RWPE2 (cell line): ENCODE results near the gene MUC21.

Experiments
- ATAC-seq: fragments of 200-7000 bp; cut with Tn5 transposase; 3 replicates; pipeline ENCODE4 v1.9.1; 2021; ENCODE audit warnings: low read depth
- DNase-seq: peaks from one replicate; pipeline ENCODE4 v3.0.0-alpha.2; 2020; ENCODE audit warnings: low spot score
- H3K27ac ChIP-seq: fragments of 450-650 bp; 2 replicates; pipeline ENCODE4 v1.5.1; 2017; ENCODE audit warnings: mild to moderate bottlenecking; ENCODE audit not compliant: poor library complexity, severe bottlenecking
- H3K27me3 ChIP-seq: fragments of 250-450 bp; sonication (Bioruptor Pico); 2 replicates; pipeline ENCODE4 v1.5.1; 2021; ENCODE audit warnings: mild to moderate bottlenecking, moderate library complexity; ENCODE audit not compliant: insufficient read depth, poor library complexity, severe bottlenecking
- H3K36me3 ChIP-seq: fragments of 250-450 bp; sonication (Bioruptor Pico); 2 replicates; pipeline ENCODE4 v1.5.1; 2020; ENCODE audit warnings: low read depth, mild to moderate bottlenecking, moderate library complexity
- H3K4me1 ChIP-seq: fragments of 250-450 bp; sonication (Bioruptor Pico); 2 replicates; pipeline ENCODE4 v1.5.1; 2021; ENCODE audit warnings: mild to moderate bottlenecking, moderate library complexity; ENCODE audit not compliant: insufficient read depth, poor library complexity, severe bottlenecking
- H3K4me3 ChIP-seq: fragments of 250-450 bp; sonication (Bioruptor Pico); 2 replicates; pipeline ENCODE4 v1.5.1; 2021; ENCODE audit warnings: mild to moderate bottlenecking, moderate library complexity; ENCODE audit not compliant: severe bottlenecking
- H3K9me3 ChIP-seq: fragments of 250-450 bp; sonication (Bioruptor Pico); 2 replicates; pipeline ENCODE4 v1.5.1; 2021; ENCODE audit warnings: mild to moderate bottlenecking, moderate library complexity; ENCODE audit not compliant: severe bottlenecking
- TF ChIP-seq, protein P1 (sequence below): fragments of 450-650 bp; IDR thresholded peaks from one replicate; pipeline ENCODE4 v1.5.1; 2017; ENCODE audit warnings: mild to moderate bottlenecking, moderate library complexity; ENCODE audit not compliant: poor library complexity, severe bottlenecking

MUC21 gene

DNA sequence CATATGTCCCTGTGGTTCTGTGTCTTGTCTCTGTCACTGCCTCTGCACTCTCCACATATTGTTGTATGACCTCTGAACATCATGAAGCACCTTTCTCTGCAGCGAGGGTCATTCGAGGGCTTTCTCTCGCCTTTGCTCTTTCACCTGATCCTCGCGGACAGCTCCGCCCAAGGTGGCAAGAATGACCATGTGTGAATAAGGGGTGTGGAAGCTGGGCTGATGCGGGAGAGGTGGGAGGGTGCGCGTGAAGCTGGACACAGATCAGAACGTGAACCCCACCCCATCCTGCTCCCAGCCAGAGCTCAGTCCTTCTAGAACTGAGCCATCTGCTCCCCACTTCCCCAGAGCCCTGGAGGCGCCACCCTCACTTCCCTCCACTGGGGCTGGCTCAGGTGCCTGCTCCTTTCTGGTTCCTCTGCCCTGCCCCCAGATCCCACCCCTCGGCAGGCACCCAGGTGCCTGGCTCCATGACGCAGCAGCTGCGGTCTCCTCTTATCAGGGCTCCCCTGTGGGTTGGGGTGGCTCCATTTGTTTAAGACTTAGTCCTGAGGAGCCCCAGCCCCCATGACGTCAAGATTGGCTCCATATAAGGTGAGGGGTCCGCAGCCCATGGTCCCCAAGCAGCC lies 43.0 kb upstream of the MUC21 start, which contains the start of gene MUCL3:
Gene MUCL3, plus strand, starts transcription at position 613 of the 626 bp plus-strand sequence. CDS start 27 bp downstream, outside the sequence.
- Histone ChIP-seq H3K27ac (no peak within 1 kb of the TSS), H3K9me3 (no peaks in the 10 kb centered on the region), H3K4me1 (peaks cover 8% of the 10 kb centered on the region), H3K27me3 (no peaks in the 10 kb centered on the region), H3K36me3 (no peaks in the 10 kb centered on the region), H3K4me3 (no peak within 1 kb of the TSS)
- TF ChIP-seq, protein P1, sequence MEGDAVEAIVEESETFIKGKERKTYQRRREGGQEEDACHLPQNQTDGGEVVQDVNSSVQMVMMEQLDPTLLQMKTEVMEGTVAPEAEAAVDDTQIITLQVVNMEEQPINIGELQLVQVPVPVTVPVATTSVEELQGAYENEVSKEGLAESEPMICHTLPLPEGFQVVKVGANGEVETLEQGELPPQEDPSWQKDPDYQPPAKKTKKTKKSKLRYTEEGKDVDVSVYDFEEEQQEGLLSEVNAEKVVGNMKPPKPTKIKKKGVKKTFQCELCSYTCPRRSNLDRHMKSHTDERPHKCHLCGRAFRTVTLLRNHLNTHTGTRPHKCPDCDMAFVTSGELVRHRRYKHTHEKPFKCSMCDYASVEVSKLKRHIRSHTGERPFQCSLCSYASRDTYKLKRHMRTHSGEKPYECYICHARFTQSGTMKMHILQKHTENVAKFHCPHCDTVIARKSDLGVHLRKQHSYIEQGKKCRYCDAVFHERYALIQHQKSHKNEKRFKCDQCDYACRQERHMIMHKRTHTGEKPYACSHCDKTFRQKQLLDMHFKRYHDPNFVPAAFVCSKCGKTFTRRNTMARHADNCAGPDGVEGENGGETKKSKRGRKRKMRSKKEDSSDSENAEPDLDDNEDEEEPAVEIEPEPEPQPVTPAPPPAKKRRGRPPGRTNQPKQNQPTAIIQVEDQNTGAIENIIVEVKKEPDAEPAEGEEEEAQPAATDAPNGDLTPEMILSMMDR = no peak
- DNase-seq (no peak), ATAC-seq (no peak)

DNA sequence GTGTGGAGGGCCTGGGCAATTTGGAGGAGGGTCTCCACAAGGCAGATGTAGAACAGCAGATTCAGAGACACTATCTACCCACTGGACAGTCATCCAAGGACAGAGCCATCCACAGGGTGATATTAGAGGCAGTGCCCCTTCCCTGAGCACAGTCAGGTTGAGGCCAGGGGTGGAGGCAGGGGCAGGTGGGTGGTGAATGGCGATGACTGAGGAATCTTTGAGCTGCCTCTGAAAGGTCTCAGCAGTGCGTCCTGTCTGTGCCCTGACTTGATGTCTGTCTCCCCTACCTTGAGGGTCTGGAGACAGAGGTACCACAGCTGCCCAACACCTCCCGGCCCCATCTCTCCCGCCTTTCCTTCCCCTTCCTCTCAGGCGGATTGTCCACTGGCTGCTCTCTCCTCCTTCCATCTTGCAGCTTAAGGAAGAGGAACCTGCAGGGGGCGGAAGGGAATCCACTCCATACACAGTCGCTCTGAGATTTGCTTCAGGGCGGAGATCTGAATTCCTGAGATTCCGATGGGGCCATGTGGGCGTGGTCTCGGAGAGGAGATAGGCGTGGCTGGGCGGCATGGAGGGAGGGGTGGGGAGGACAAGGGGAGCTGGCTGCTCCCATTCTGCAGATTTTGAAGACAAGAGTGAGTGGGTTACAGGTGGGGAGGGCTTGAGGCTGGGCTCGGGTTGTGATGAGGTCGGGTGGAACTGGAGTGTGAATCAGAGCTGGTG lies 41.0 kb upstream of the MUC21 start:
- H3K4me3 ChIP-seq = no peak overlapping the region
- ATAC-seq = peak; percentile 86

DNA sequence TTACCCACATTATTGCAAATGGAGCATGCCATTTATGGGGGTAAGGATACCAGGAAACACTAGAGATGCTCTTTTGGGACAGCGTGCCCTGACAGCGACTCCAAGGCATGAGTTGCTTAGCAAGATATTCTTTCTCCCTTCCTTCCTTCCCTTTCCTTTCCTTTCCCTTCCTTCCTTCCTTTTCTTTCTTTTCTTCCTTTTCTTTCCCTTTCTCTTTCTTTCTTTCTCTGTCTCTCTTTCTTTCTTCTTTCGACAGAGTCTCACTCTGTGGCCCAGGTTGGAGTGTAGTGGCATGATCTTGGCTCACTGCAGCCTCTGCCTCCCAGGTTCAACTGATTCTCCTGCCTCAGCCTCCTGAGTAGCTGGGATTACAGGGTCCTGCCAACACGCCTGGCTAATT lies 39.5 kb upstream of the MUC21 start:
- ATAC-seq (no peak), DNase-seq (no peak)
- Histone ChIP-seq H3K4me1 (peaks cover 2% of the 10 kb centered on the region), H3K27me3 (no peaks in the 10 kb centered on the region), H3K9me3 (no peaks in the 10 kb centered on the region), H3K27ac (no peak overlapping the region), H3K36me3 (no peaks in the 10 kb centered on the region), H3K4me3 (no peak overlapping the region)
- TF ChIP-seq, protein P1 = no peak

More for the DNA sequence above, 41.0 kb upstream of the MUC21 start:
- Histone ChIP-seq H3K27me3 (no peaks in the 10 kb centered on the region), H3K9me3 (no peaks in the 10 kb centered on the region), H3K36me3 (no peaks in the 10 kb centered on the region), H3K27ac (no peak overlapping the region), H3K4me1 (peaks cover 8% of the 10 kb centered on the region)
- DNase-seq = peak; percentile 88
- TF ChIP-seq, protein P1 = peak; percentile 54

DNA sequence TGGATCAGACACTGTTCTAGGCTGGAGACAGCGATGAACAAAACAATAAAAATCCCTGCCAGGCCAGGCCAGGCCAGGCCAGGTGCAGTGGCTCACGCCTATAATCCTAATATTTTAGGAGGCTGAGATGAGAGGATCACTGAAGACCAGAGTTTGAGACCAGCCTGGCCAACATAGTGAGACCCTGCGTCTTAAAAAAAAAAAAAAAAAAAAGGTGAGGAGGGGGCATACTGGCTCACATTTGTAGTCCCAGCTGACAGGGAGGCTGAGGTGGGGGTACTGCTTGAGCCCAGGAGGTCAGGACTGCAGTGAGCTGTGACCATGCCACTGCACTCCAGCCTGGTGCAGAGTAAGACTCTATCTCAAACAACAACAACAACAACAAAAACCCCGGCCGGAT lies 38.2 kb upstream of the MUC21 start:
- no peak overlapping the region for H3K27ac ChIP-seq
- DNase-seq (no peak), ATAC-seq (no peak)
- no peaks in the 10 kb centered on the region for H3K36me3 ChIP-seq
- no peaks in the 10 kb centered on the region for H3K27me3 ChIP-seq
- H3K9me3 ChIP-seq = no peaks in the 10 kb centered on the region
- TF ChIP-seq, protein P1 = no peak
- peaks cover 2% of the 10 kb centered on the region for H3K4me1 ChIP-seq
- no peak overlapping the region for H3K4me3 ChIP-seq

DNA sequence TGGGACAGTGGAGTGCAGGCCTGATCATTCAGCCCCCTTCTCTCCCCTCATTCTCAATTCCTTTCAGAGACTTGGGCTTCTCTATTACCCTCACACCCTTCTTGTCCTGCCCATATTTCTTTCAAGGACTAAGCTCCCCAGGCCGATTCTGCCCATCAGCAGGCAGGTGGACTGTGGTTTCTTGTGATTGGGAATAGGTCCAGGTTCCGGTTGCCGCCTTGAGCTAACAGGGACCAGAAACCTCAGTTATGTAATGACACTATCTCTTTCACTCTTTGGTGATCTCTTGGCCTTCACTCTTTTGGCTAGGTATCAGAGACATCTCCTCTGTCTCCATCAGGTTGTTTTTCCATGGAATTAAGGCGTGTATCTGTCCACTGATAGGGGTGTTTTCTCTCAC lies 36.3 kb upstream of the MUC21 start:
- Histone ChIP-seq H3K27me3 (no peaks in the 10 kb centered on the region), H3K27ac (no peak overlapping the region), H3K4me3 (no peak overlapping the region), H3K9me3 (no peaks in the 10 kb centered on the region), H3K36me3 (no peaks in the 10 kb centered on the region), H3K4me1 (peaks cover 2% of the 10 kb centered on the region)
- no peak for ATAC-seq
- TF ChIP-seq, protein P1 = no peak
- no peak for DNase-seq
